MCF 10A (cell line): ENCODE data around the gene CCDC167. TPM values are rescaled to one million over a fixed set of nuclear protein-coding genes. Genes with fewer than 3 reads are reported as not detected.

Source experiments
- BruUV-seq: library from RNA; stranded (reverse); fragments of 400-500 nt; replicated peaks from 2 replicates; lab custom pipeline; 2021; lab: Mats Ljungman, UMichigan
- CTCF ChIA-PET: fragments of 300-600 bp; sonication (Branson Sonifier 250); formaldehyde crosslinking; extraction: SDS; loops from one replicate; lab custom pipeline; 2021; ENCODE audit warnings: antibody characterized with exemption, inconsistent platforms; lab: Yijun Ruan, JAX
- POLR2A ChIA-PET: fragments of 300-600, 350-650 bp; sonication (Branson Sonifier 250); formaldehyde crosslinking; extraction: SDS; loops from one replicate; lab custom pipeline; 2020; ENCODE audit warnings: antibody characterized with exemption, inconsistent platforms; lab: Yijun Ruan, JAX
- DNase-seq: peaks from one replicate; pipeline ENCODE4 v3.0.0-alpha.2; 2018; ENCODE audit not compliant: unreplicated experiment
- H3K27ac Mint-ChIP-seq: one replicate; pipeline ENCODE4 v1.8.0; 2022; ENCODE audit warnings: mild to moderate bottlenecking, low read depth, mixed read lengths; ENCODE audit not compliant: unreplicated experiment
- H3K27me3 Mint-ChIP-seq: one replicate; pipeline ENCODE4 v1.8.0; 2022; ENCODE audit warnings: mixed read lengths; ENCODE audit not compliant: insufficient read depth, unreplicated experiment
- H3K36me3 Mint-ChIP-seq: one replicate; pipeline ENCODE4 v1.8.0; 2022; ENCODE audit warnings: mild to moderate bottlenecking, moderate library complexity, mixed read lengths; ENCODE audit not compliant: insufficient read depth, unreplicated experiment
- H3K4me1 Mint-ChIP-seq: one replicate; pipeline ENCODE4 v1.8.0; 2022; ENCODE audit warnings: mixed read lengths; ENCODE audit not compliant: insufficient read depth, unreplicated experiment
- H3K4me3 Mint-ChIP-seq: one replicate; pipeline ENCODE4 v1.8.0; 2022; ENCODE audit warnings: mild to moderate bottlenecking, moderate library complexity, mixed read lengths; ENCODE audit not compliant: unreplicated experiment
- H3K9me3 Mint-ChIP-seq: one replicate; pipeline ENCODE4 v1.8.0; 2022; ENCODE audit warnings: mixed read lengths; ENCODE audit not compliant: unreplicated experiment
- intact Hi-C: fragments of 100-400 bp; cut with micrococcal nuclease; formaldehyde crosslinking; loops from 2 replicates; pipeline ENCODE4 v1.14.1; 2022
- total RNA-seq: library from RNA; stranded (reverse); gene quantifications from 2 replicates; pipeline ENCODE4 v1.2.3, GENCODE V29; 2022
- TF ChIP-seq, protein P1 (sequence below): fragments of 200-600 bp; IDR thresholded peaks from one replicate; pipeline ENCODE4 v1.8.0; 2022; ENCODE audit warnings: antibody characterized with exemption, mild to moderate bottlenecking; ENCODE audit not compliant: unreplicated experiment

The CCDC167 gene
- total RNA-seq, 1 experiment from 2014 or later: 24.4 TPM

DNA sequence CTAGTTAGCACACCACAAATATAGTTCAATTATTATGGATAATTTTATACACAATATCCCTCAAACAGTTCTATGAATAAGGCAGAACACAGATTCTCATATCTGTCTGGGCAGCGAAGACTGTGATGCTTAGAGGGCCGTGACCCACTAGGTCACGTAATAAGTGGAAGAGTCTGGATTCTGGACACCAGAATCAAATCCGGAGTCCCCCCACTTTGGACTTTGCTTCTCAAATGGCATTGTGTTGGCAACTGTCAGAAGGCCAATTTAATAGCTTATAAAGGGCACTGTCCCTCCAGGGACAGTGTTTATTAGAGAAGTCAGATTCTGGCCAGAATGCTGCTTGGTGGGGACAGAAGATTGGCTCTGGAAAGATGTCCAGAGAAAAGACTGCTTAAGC lies 6.8 kb upstream of the CCDC167 start:
- BruUV-seq: no TSS peak
- Mint-ChIP-seq H3K27ac (no peak overlapping the region), H3K9me3 (no peaks in the 10 kb centered on the region), H3K27me3 (peaks cover 10% of the 10 kb centered on the region), H3K4me3 (no peak overlapping the region), H3K4me1 (no peaks in the 10 kb centered on the region), H3K36me3 (no peaks in the 10 kb centered on the region)
- ChIA-PET POLR2A (no interaction called here), CTCF (no interaction called here)
- intact Hi-C loops: no loop called here
- TF ChIP-seq, protein P1, sequence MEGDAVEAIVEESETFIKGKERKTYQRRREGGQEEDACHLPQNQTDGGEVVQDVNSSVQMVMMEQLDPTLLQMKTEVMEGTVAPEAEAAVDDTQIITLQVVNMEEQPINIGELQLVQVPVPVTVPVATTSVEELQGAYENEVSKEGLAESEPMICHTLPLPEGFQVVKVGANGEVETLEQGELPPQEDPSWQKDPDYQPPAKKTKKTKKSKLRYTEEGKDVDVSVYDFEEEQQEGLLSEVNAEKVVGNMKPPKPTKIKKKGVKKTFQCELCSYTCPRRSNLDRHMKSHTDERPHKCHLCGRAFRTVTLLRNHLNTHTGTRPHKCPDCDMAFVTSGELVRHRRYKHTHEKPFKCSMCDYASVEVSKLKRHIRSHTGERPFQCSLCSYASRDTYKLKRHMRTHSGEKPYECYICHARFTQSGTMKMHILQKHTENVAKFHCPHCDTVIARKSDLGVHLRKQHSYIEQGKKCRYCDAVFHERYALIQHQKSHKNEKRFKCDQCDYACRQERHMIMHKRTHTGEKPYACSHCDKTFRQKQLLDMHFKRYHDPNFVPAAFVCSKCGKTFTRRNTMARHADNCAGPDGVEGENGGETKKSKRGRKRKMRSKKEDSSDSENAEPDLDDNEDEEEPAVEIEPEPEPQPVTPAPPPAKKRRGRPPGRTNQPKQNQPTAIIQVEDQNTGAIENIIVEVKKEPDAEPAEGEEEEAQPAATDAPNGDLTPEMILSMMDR: no peak
- DNase-seq: no peak

DNA sequence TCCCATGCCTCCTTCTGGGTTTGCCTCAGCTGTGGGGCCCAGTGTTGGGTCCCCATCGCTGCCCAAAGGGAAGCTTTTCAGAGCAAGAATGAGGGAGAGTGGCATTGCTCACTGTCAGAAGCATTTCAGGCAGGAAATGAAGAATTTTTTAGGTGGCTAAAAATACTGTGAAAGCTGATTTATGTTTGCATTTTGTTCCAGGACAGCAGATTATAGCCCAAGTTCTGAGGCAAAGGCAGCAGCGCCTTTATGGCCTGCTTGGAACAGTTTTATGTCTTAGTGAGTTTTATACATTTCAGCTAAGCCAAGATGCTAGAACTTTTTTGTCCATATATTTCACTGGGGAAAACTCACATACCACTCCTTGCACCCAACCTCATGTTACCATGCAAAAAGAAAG lies 4.3 kb upstream of the CCDC167 start:
- BruUV-seq: no TSS peak
- H3K27me3 Mint-ChIP-seq: no peaks in the 10 kb centered on the region
- POLR2A ChIA-PET: no interaction called here
- no peaks in the 10 kb centered on the region for H3K36me3 Mint-ChIP-seq
- H3K27ac Mint-ChIP-seq: no peak overlapping the region
- peaks cover 13% of the 10 kb centered on the region for H3K4me1 Mint-ChIP-seq
- H3K4me3 Mint-ChIP-seq: no peak overlapping the region
- intact Hi-C loops: no loop called here
- CTCF ChIA-PET: interaction anchor here (0.7 kb wide), 1 partner anchor 189 kb away, joined by 5 read pairs; no protein-coding TSS in a partner anchor
- no peaks in the 10 kb centered on the region for H3K9me3 Mint-ChIP-seq
- TF ChIP-seq, protein P1: no peak
- DNase-seq: no peak

DNA sequence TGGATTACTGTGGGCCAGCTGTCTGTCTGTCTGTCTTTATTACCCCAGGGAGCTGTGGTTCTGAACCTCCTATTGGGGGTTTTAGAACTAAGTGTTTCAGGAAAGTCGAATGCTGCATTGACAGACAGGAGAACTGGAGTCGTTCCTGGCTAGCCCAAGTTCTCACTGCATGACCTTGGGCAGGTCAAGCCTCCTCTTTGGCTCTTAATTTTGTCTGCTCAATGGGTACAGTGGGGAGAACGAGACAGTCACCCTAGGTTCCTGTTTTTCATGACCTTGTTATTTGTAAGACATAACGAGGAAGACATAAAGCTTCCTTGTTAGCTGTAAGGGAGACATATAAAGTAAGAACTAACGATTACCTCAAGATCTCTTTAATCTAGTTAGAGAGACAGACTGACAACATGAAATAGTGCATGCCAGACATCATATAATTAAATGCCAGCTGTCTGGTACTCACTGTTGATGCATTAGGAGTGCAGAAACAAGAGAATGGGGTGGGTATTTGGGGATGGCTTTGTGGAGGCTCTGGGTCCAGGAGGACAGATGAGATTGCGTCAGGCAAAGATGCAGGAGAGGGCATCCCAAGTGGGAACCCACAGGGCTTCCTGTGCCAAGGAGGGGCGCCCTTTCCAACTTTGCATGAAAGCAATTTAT lies 3.7 kb upstream of the CCDC167 start:
- Mint-ChIP-seq H3K4me1 (peaks cover 16% of the 10 kb centered on the region), H3K27ac (no peak overlapping the region), H3K27me3 (no peaks in the 10 kb centered on the region), H3K9me3 (no peaks in the 10 kb centered on the region), H3K36me3 (no peaks in the 10 kb centered on the region), H3K4me3 (no peak overlapping the region)
- intact Hi-C loops: no loop called here
- TF ChIP-seq, protein P1: no peak
- ChIA-PET CTCF (interaction anchor here (0.7 kb wide), 1 partner anchor 189 kb away, joined by 5 read pairs; no protein-coding TSS in a partner anchor), POLR2A (interaction anchor here (1.6 kb wide), 1 partner anchor 70 kb away, joined by 4 read pairs; the partner anchor contains the start of gene CMTR1)
- DNase-seq: no peak
- BruUV-seq: no TSS peak

DNA sequence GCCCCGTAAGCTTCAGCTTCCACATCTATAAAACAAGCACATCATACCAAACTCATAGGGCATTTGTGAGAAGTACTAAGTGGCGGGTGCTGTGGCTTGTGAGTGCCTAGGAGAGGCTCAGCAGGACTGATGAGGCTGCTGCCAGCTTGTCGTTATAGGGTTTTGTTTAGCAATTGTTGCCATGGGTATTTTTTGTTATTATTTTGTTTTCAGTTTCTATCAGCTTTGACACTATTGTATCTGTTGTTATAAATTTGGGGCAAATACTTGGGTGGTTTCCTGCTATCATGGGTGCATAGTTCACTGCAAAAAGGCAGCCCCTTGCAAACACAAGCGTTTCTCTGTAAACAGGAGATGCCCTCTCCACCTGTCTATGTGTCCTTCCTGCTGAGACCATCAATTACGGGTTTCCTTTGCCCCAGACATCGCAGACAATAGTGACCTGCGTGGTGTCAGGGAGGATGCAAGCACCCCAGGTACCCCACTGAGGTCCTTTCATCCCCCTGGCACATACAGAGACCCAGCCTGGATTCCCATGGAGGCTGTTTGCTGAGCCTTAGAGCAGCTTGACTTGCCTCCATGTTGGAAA lies 3.1 kb upstream of the CCDC167 start:
- H3K27me3 Mint-ChIP-seq: no peaks in the 10 kb centered on the region
- no peak for DNase-seq
- ChIA-PET POLR2A (interaction anchor here (1.6 kb wide), 1 partner anchor 69 kb away, joined by 4 read pairs; the partner anchor contains the start of gene CMTR1), CTCF (no interaction called here)
- H3K4me3 Mint-ChIP-seq: no peak overlapping the region
- TF ChIP-seq, protein P1: no peak
- H3K9me3 Mint-ChIP-seq: no peaks in the 10 kb centered on the region
- intact Hi-C loops: no loop called here
- H3K36me3 Mint-ChIP-seq: no peaks in the 10 kb centered on the region
- BruUV-seq: no TSS peak
- no peak overlapping the region for H3K27ac Mint-ChIP-seq
- H3K4me1 Mint-ChIP-seq: peaks cover 16% of the 10 kb centered on the region
